Memory B cell (primary cell): Measurements from ENCODE around the gene CSK.
"Not testable (repeated sequence)": the region's sequence is repeated elsewhere in the genome, so short reads cannot be mapped to it uniquely, and the experiment has no call there.

Source experiments
- ATAC-seq: fragments of 150-1000 bp; cut with Tn5 transposase; 2 replicates; pipeline ENCODE4 v1.10.0; 2021; ENCODE audit warnings: low read depth, mild to moderate bottlenecking, moderate library complexity
- DNase-seq, 2 donors: peaks; one replicate each; pipeline ENCODE4 v3.0.0; 2022; ENCODE audit warnings: low spot score in 2 of 2
- H3K27ac Mint-ChIP-seq: one replicate; pipeline ENCODE4 v1.8.0; 2022; ENCODE audit warnings: mild to moderate bottlenecking, moderate library complexity, mixed read lengths
- H3K27me3 Mint-ChIP-seq: one replicate; pipeline ENCODE4 v1.8.0; 2022; ENCODE audit warnings: mixed read lengths
- H3K36me3 Mint-ChIP-seq: one replicate; pipeline ENCODE4 v1.8.0; 2022; ENCODE audit warnings: mild to moderate bottlenecking, mixed read lengths
- H3K4me1 Mint-ChIP-seq: one replicate; pipeline ENCODE4 v1.8.0; 2022; ENCODE audit warnings: mixed read lengths
- H3K4me3 Mint-ChIP-seq: one replicate; pipeline ENCODE4 v1.8.0; 2022; ENCODE audit warnings: mild to moderate bottlenecking, moderate library complexity, mixed read lengths
- H3K9me3 Mint-ChIP-seq: one replicate; pipeline ENCODE4 v1.8.0; 2022; ENCODE audit warnings: mixed read lengths

Gene CSK

DNA sequence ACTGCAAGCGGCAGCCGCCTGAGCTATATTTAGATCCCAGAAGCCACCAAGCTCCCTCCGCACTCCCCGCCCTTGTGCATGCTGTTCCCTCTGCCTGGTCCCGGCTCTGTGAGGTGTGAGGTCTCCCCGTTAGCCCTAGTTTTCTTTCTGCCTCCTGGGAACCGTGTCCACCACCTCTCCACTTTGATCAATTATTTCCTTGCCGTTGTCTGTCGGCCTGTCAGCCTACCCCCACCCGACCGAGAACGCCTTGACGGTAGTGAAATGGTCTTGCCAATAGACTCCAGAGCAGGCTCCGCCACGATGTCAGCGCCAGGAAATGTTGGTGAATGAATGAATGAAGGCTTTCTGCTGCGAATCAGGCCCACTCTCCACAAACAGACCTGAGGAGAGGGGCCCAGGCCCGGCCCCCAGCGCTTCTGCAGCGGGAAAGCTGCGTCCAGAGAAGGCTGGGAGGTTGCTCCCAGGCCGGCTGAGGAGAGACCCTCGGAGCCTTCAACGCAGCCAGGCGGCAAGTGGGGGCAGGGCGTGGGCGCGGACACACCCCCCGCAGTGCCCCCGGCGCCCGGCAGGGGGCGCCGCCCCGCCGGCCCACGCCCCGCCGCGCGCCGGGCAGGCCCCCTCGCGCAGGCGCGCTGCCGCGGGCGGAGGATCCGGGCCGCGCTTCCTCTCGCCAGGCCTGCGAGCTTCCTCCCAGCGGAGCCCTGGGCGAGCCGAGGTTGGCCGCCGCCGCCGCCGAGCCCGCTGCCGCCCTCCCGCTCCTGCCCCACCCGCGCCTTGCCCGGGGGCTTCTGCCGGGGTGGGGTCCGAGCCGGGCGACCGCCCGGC lies at the start of gene CSK:
TSS of gene CSK (plus strand) at position 650 of the 828 bp plus-strand sequence. CDS start 16,218 bp downstream, outside the sequence.
- Mint-ChIP-seq H3K4me3 (peak within 1 kb of the TSS; percentile 99), H3K27me3 (no peaks in the 10 kb centered on the region), H3K27ac (peak within 1 kb of the TSS; percentile 99), H3K4me1 (peaks cover 65% of the 10 kb centered on the region), H3K36me3 (peaks cover 7% of the 10 kb centered on the region), H3K9me3 (no peaks in the 10 kb centered on the region)
- peak; percentile 64 for ATAC-seq
- peak; percentile 84 to 85 for DNase-seq

DNA sequence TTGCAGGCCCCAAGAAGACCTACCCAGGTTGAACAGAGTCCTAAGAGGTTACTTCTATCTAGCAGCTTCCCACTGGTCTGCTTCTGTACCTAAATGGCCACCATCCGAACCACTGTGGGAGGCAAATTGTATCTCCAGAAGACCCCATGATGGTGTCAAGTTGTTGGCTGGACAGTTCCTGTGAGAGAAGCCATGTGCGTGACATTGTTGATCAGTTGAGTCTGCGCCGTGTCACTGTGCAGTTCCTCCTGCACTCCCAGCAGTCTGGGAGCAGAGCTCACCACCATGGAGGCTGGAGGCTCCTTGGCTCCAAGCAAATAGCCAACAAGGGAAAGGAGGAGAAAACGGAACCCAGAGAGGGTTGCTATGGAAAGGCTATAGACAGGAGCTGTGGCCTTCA lies 49.0 kb upstream of the CSK start:
- Mint-ChIP-seq H3K4me3 (no peak overlapping the region), H3K4me1 (no peaks in the 10 kb centered on the region), H3K36me3 (no peaks in the 10 kb centered on the region), H3K27ac (no peak overlapping the region), H3K27me3 (peaks cover 26% of the 10 kb centered on the region), H3K9me3 (no peaks in the 10 kb centered on the region)
- ATAC-seq (no peak), DNase-seq (no peak)

DNA sequence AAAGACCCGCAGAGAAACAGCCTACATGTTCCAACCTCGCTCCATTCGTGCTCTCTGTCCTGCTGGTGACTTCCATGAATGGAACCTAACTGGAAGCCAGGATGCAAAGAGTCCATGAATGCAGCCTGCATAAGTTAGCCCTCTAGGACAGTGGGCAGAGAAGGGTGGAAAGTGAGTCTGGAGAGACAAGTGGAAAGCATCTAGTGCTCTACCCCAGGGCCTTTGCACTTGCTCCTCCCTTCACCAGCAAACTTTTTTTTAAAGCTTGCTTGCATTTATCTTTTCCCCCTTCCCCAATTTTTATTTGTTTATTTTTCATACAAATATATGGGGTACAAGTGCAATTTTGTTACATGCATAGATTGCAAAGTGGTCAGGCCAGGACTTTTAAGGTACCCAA lies 48.6 kb upstream of the CSK start:
- no peak overlapping the region for H3K4me3 Mint-ChIP-seq
- ATAC-seq, result no peak

DNA sequence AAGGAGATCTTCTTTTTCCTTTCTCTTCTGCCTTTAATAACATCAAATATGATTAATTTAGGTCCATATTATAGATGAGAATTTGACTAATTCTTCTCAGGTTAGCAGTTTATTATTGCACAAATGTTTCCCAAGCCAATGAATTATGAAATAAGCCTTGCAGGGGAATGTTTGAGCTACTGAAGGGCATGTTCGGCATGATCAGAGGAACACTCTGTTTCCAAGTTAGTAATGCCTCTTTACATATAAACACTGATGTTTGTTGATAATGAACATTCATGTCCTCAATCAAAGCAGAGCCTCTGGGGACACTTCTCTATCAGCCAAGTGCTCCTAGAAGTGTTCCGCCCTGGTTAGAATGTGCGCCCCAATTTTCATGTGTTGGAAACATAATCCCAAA lies 46.6 kb upstream of the CSK start:
- peaks cover 19% of the 10 kb centered on the region for H3K27me3 Mint-ChIP-seq
- no peak overlapping the region for H3K27ac Mint-ChIP-seq
- H3K9me3 Mint-ChIP-seq, result peaks cover 4% of the 10 kb centered on the region
- no peaks in the 10 kb centered on the region for H3K36me3 Mint-ChIP-seq
- H3K4me3 Mint-ChIP-seq, result no peak overlapping the region
- DNase-seq, result no peak
- ATAC-seq, result no peak
- H3K4me1 Mint-ChIP-seq, result peaks cover 4% of the 10 kb centered on the region

More for the DNA sequence above, 48.6 kb upstream of the CSK start:
- no peak for DNase-seq
- no peak overlapping the region for H3K27ac Mint-ChIP-seq
- H3K27me3 Mint-ChIP-seq, result peaks cover 25% of the 10 kb centered on the region
- peaks cover 4% of the 10 kb centered on the region for H3K9me3 Mint-ChIP-seq
- H3K36me3 Mint-ChIP-seq, result no peaks in the 10 kb centered on the region
- H3K4me1 Mint-ChIP-seq, result peaks cover 4% of the 10 kb centered on the region

DNA sequence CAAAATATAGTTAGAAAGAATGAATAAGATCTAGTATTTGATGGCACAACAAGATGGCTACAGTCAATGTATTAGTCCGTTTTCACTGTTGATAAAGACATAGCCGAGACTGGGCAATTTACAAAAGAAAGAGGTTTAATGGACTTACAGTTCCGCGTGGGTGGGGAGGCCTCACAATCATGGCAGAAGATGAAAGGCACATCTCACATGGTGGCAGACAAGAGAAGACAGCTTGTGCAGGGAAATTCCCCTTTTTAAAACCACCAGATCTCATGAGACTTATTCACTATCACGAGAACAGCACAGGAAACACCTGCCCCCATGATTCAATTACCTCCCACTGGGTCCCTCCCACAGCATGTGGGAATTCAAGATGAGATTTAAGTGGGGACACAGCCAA lies 43.6 kb upstream of the CSK start:
- not testable (repeated sequence) for ATAC-seq, H3K36me3 Mint-ChIP-seq, DNase-seq, H3K4me3 Mint-ChIP-seq, H3K27ac Mint-ChIP-seq, H3K9me3 Mint-ChIP-seq, H3K4me1 Mint-ChIP-seq
- peaks cover 20% of the 10 kb centered on the region for H3K27me3 Mint-ChIP-seq

DNA sequence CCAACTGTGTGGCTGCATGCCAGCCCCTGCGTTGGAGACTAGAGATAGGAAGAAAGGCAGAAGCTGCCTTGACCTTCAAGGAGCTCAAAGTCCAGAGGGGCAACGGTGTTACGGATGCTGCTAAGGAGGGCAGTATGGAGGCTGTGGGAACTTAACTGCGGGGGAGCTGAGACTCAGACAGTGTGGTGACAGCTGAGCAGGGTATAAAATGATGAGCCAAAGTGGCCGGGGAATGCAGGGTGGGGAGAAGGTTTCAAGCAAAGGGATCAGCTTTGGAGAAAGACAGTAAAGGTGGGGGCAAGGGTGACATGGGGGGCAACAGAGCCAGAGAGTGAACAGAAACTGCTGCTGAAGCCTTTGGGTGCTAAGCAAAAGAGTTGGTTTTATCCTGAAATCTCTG lies 39.5 kb upstream of the CSK start:
- H3K4me1 Mint-ChIP-seq, result peaks cover 8% of the 10 kb centered on the region
- peaks cover 9% of the 10 kb centered on the region for H3K9me3 Mint-ChIP-seq
- H3K27ac Mint-ChIP-seq, result no peak overlapping the region
- H3K4me3 Mint-ChIP-seq, result no peak overlapping the region
- ATAC-seq, result no peak
- H3K27me3 Mint-ChIP-seq, result peaks cover 11% of the 10 kb centered on the region
- peaks cover 3% of the 10 kb centered on the region for H3K36me3 Mint-ChIP-seq
- no peak for DNase-seq

DNA sequence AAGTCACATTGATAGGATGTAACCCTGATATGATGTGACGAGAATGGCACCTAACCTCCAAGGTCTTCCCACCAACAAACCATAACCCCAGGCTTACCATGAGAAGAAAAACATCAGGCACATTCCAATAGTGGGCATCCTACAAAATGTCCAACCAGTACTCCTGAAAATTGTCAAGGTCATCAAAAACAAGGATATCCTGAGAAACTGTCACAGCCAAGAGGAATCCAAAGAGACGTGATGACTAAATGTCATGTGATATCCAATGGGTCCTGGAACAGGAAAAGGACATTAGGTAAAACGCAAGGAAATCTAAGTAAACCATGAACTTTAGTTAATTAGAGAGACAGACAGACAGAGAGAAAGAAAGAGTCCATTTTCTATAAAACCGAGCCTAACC lies 35.5 kb upstream of the CSK start:
- Mint-ChIP-seq H3K4me3 (no peak overlapping the region), H3K9me3 (peaks cover 5% of the 10 kb centered on the region), H3K27me3 (peaks cover 4% of the 10 kb centered on the region), H3K36me3 (peaks cover 3% of the 10 kb centered on the region), H3K4me1 (peaks cover 4% of the 10 kb centered on the region), H3K27ac (no peak overlapping the region)
- DNase-seq (no peak), ATAC-seq (no peak)

DNA sequence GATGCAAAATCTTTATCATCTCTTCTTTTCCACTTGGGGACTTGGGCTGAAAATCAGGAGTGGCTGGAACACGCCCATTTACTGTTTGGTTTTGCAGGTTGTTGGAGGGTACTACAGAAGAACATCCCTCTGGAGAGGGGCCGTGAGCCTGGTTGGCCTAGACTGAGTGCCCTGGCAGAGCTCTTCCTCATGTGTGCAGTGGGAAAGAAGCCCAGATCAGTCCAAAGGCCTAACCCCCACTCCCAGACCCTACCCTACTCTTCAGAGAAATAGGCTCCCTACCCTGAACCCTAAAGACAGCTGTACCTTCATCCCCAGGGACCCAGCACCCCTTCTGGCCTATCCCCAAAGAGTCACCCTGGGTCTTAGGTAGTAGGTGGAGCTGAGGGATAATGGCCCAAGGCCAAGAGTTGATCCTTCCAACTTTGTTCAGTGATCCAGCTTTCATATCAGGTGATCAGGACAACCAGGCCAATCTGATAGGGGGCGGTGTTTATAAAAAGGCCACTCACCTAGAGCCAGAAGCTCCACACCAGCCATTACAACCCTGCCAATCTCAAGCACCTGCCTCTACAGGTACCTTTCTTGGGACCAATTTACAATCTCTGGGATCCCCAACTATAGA lies 33.4 kb upstream of the CSK start, which contains the start of gene CYP1A2:
TSS of gene CYP1A2 (plus strand) at position 524 of the 625 bp plus-strand sequence. CDS start 894 bp downstream, outside the sequence.
- ATAC-seq, result no peak
- no peak for DNase-seq
- no peaks in the 10 kb centered on the region for H3K9me3 Mint-ChIP-seq
- peaks cover 3% of the 10 kb centered on the region for H3K27me3 Mint-ChIP-seq
- H3K4me3 Mint-ChIP-seq, result no peak within 1 kb of the TSS
- H3K36me3 Mint-ChIP-seq, result no peaks in the 10 kb centered on the region
- no peaks in the 10 kb centered on the region for H3K4me1 Mint-ChIP-seq
- H3K27ac Mint-ChIP-seq, result no peak within 1 kb of the TSS

DNA sequence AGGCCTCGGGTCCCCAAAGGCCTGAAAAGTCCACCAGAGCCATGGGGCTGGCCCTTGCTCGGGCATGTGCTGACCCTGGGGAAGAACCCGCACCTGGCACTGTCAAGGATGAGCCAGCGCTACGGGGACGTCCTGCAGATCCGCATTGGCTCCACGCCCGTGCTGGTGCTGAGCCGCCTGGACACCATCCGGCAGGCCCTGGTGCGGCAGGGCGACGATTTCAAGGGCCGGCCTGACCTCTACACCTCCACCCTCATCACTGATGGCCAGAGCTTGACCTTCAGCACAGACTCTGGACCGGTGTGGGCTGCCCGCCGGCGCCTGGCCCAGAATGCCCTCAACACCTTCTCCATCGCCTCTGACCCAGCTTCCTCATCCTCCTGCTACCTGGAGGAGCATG lies 32.0 kb upstream of the CSK start:
- peaks cover 3% of the 10 kb centered on the region for H3K27me3 Mint-ChIP-seq
- no peaks in the 10 kb centered on the region for H3K9me3 Mint-ChIP-seq
- H3K36me3 Mint-ChIP-seq, result no peaks in the 10 kb centered on the region
- no peak overlapping the region for H3K4me3 Mint-ChIP-seq
- no peak for DNase-seq
- ATAC-seq, result no peak
- no peak overlapping the region for H3K27ac Mint-ChIP-seq
- H3K4me1 Mint-ChIP-seq, result no peaks in the 10 kb centered on the region

DNA sequence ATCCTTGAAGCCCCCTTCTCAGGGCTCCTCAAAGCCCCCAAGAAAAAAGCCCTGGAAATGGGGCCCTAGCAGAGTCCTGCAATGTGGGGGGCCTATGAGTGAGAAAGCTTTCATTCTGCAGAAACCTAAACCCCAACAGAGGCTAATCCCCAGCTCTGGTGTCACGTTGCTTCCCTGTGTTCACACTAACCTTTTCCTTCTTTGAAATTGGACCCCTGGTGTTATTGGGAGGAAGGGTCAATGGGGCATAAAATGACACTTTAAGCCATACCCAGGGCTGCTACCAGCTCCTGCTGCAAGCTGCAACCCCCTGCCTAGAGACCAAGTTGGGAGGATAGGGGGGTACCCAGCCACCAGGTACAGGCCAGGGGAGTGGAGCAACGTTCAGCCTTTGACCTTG lies 31.1 kb upstream of the CSK start:
- H3K27me3 Mint-ChIP-seq, result peaks cover 3% of the 10 kb centered on the region
- no peak for DNase-seq
- H3K4me1 Mint-ChIP-seq, result no peaks in the 10 kb centered on the region
- ATAC-seq, result no peak
- no peak overlapping the region for H3K27ac Mint-ChIP-seq
- no peak overlapping the region for H3K4me3 Mint-ChIP-seq
- no peaks in the 10 kb centered on the region for H3K9me3 Mint-ChIP-seq
- no peaks in the 10 kb centered on the region for H3K36me3 Mint-ChIP-seq

DNA sequence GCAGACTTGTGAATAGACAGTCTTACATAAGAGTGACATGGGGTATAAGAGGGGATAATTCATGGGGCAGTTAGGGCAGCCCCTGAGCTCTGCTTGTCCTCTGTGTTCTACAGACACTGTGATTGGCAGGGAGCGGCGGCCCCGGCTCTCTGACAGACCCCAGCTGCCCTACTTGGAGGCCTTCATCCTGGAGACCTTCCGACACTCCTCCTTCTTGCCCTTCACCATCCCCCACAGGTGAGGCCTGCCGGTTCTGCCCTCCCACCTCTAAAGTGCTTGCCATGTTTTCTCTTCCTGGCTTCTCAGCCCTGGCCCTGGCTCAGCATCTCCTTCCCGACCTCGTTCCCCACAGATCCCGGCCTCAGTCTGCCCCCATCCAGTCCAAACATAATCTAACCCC lies 29.9 kb upstream of the CSK start:
- ATAC-seq, result no peak
- Mint-ChIP-seq H3K36me3 (no peaks in the 10 kb centered on the region), H3K4me1 (no peaks in the 10 kb centered on the region), H3K4me3 (no peak overlapping the region), H3K9me3 (no peaks in the 10 kb centered on the region), H3K27ac (no peak overlapping the region), H3K27me3 (peaks cover 7% of the 10 kb centered on the region)
- no peak for DNase-seq

DNA sequence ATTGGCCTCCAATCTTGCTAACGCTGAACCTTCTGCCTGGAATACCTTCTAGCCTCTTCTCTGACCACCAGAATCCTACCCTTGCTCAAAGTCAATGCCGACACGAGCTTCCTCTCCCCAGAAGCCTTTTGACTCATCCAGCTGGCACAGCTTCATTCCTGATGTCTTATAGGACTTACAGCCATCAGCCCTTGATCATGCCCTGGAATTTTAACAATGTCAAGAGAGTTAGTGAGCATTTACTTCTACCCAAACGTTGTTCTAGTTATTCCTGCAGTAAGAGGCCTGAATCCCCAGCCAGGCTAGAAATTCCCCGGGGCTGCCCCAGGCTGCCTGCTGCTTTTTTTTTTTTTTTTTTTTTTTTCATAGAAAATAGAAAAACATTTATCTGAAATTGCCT lies 29.3 kb upstream of the CSK start:
- ATAC-seq (no peak), DNase-seq (no peak)
- no peak overlapping the region for H3K27ac Mint-ChIP-seq
- no peaks in the 10 kb centered on the region for H3K36me3 Mint-ChIP-seq
- no peaks in the 10 kb centered on the region for H3K4me1 Mint-ChIP-seq
- H3K4me3 Mint-ChIP-seq, result no peak overlapping the region
- no peaks in the 10 kb centered on the region for H3K9me3 Mint-ChIP-seq
- H3K27me3 Mint-ChIP-seq, result peaks cover 7% of the 10 kb centered on the region

DNA sequence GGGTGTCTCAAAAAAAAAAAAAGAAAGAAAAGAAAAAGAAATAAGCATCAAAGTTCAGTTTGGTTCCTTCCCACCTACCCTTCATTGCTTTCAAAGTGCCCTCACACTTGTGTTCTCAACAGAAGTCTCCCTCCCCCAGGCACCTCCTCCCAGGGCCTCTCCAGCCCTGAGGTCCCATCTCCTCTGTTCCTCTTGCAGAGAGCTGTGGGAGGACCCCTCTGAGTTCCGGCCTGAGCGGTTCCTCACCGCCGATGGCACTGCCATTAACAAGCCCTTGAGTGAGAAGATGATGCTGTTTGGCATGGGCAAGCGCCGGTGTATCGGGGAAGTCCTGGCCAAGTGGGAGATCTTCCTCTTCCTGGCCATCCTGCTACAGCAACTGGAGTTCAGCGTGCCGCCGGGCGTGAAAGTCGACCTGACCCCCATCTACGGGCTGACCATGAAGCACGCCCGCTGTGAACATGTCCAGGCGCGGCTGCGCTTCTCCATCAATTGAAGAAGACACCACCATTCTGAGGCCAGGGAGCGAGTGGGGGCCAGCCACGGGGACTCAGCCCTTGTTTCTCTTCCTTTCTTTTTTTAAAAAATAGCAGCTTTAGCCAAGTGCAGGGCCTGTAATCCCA lies 27.2 kb upstream of the CSK start:
- DNase-seq, result no peak
- H3K4me1 Mint-ChIP-seq, result no peaks in the 10 kb centered on the region
- ATAC-seq, result no peak
- peaks cover 7% of the 10 kb centered on the region for H3K27me3 Mint-ChIP-seq
- H3K9me3 Mint-ChIP-seq, result no peaks in the 10 kb centered on the region
- H3K27ac Mint-ChIP-seq, result no peak overlapping the region
- no peak overlapping the region for H3K4me3 Mint-ChIP-seq
- H3K36me3 Mint-ChIP-seq, result no peaks in the 10 kb centered on the region

DNA sequence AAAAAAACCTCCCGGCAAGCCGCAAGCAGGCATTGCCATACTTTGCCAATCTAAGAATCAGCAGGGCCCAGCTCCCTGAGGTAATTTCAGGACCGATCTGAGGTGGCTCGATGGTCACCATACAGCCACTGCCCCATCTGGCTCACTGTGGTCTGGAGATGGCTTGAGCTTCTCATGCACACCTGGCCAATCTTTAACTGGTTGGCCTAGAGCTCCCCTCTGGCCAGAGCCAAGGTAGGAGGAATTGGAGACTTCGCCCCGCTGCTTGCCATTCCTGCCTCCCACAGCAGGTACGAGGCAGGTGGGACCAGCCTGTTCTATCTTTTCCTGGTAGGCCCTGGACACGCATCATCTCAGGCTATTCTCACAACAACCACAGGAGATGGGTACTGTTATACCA lies 23.1 kb upstream of the CSK start:
- Mint-ChIP-seq H3K4me3 (no peak overlapping the region), H3K27me3 (peaks cover 12% of the 10 kb centered on the region)

More for the DNA sequence above, 23.1 kb upstream of the CSK start:
- no peaks in the 10 kb centered on the region for H3K9me3 Mint-ChIP-seq
- ATAC-seq, result no peak
- no peaks in the 10 kb centered on the region for H3K36me3 Mint-ChIP-seq
- H3K27ac Mint-ChIP-seq, result no peak overlapping the region
- DNase-seq, result no peak
- H3K4me1 Mint-ChIP-seq, result no peaks in the 10 kb centered on the region
